Muscle of leg (tissue), 11 donors: Measurements from ENCODE around the gene CACNA2D4. TPM values are rescaled to one million over a fixed set of nuclear protein-coding genes. Genes with fewer than 3 reads are reported as not detected.
"Not testable (repeated sequence)": the region's sequence is repeated elsewhere in the genome, so short reads cannot be mapped to it uniquely, and the experiment has no call there.

Experiments
- DNase-seq: peaks from one replicate; pipeline ENCODE4 v3.0.0; 2013
- H3K27ac ChIP-seq: one replicate; pipeline ENCODE4 v1.5.1; 2013; ENCODE audit warnings: mild to moderate bottlenecking, low read length, control low read depth
- H3K27me3 ChIP-seq: one replicate; pipeline ENCODE4 v1.6.1; 2013; ENCODE audit warnings: low read length; ENCODE audit not compliant: control insufficient read depth, insufficient read depth
- H3K36me3 ChIP-seq: one replicate; pipeline ENCODE4 v1.6.1; 2013; ENCODE audit warnings: low read length; ENCODE audit not compliant: control insufficient read depth, insufficient read depth
- H3K4me1 ChIP-seq: one replicate; pipeline ENCODE4 v1.6.1; 2013; ENCODE audit warnings: low read length; ENCODE audit not compliant: control insufficient read depth, insufficient read depth
- H3K4me3 ChIP-seq: one replicate; pipeline ENCODE4 v1.5.1; 2013; ENCODE audit warnings: low read length, control low read depth
- H3K9me3 ChIP-seq: replicated peaks from 2 replicates; pipeline ENCODE4 v1.6.1; 2013; ENCODE audit warnings: low read depth, low read length; ENCODE audit not compliant: control insufficient read depth
- WGBS: methylation state at CpG from one replicate; pipeline ENCODE4 v1.1.5; 2013; ENCODE audit warnings: missing lambda C conversion rate; ENCODE audit not compliant: insufficient coverage; 5-methylcytosine and 5-hydroxymethylcytosine counted together
- polyA plus RNA-seq, 8 donors: library from polyadenylated mRNA; unstranded; fragments of 120-200 nt; gene quantifications; one replicate each; pipeline versions ENCODE4 v1.2.1 to v1.2.3, GENCODE V29; 2013; ENCODE audit warnings: inconsistent platforms in 1 of 8, low replicate concordance in 1 of 8; ENCODE audit not compliant: insufficient read length in 8 of 8, insufficient read depth in 1 of 8
- total RNA-seq: library from RNA; stranded (reverse); fragments of 120-200 nt; gene quantifications from one replicate; pipeline ENCODE4 v1.2.4, GENCODE V29; 2013

CACNA2D4 gene
- total and polyA plus RNA-seq, 9 donors = 1.4 to 4.2 (median 2.6) TPM

DNA sequence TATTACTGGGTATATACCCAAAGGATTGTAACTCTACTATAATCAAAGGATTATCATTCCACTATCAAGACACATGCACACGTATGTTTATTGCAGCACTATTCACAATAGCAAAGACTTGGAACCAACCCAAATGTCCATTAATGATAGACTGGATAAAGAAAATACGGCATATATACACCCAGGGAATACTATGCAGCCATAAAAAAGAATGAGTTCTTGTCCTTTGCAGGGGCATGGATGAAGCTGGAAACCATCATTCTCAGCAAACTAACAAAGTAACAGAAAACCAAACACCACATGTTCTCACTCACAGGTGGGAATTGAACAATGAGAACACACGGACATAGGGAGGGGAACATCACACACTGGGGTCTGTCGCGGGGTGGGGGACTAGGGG is 27.1 kb upstream of the CACNA2D4 start:
- not testable (repeated sequence) for H3K27ac ChIP-seq, H3K4me1 ChIP-seq, H3K27me3 ChIP-seq, DNase-seq, H3K9me3 ChIP-seq, H3K4me3 ChIP-seq
- WGBS = 100% methylated on average over 2 of the region's 5 CpGs
- H3K36me3 ChIP-seq = peaks cover 41% of the 10 kb centered on the region

DNA sequence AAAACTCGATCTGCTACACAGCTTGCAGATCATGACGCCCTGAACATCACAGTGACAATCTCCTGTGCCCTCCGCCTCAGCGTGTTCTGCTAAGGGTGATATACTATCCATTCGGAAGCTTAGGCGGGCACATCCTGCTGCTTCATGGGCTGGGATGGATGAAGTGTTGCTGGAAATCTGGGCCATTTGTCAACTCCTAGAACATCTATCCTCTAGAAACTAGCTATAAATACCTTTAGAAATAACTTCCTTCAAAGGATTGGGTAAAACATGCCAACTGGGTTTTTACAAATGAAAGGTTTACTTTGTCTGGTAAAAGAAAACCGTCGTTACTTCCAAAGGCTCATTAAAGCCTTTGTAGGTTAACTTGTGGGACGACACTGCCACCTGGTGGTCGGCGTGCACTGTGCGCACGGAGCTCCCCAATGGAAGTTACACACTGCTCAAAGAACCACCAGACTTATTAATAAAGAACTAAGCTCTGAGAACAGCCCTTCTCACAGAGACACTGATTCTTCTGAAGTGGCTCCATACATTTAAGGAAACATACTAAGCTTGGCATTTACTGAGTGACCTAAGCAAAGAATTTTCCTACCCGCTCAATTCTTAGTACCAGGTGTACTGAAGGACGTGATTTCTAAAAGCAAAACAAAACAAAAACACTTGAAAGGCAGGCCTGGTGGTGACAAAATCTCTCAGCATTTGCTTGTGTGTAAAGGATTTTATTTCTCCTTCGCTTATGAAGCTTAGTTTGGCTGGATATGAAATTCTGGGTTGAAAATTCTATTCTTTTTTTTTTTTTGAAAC is 21.6 kb upstream of the CACNA2D4 start:
- H3K4me1 ChIP-seq = peaks cover 16% of the 10 kb centered on the region
- DNase-seq = peak; percentile 88
- WGBS = 2% methylated on average over 11 of the region's 16 CpGs
- H3K9me3 ChIP-seq = no peaks in the 10 kb centered on the region
- no peaks in the 10 kb centered on the region for H3K27me3 ChIP-seq
- H3K36me3 ChIP-seq = peaks cover 18% of the 10 kb centered on the region
- H3K4me3 ChIP-seq = no peak overlapping the region
- H3K27ac ChIP-seq = peak overlapping the region; percentile 35

DNA sequence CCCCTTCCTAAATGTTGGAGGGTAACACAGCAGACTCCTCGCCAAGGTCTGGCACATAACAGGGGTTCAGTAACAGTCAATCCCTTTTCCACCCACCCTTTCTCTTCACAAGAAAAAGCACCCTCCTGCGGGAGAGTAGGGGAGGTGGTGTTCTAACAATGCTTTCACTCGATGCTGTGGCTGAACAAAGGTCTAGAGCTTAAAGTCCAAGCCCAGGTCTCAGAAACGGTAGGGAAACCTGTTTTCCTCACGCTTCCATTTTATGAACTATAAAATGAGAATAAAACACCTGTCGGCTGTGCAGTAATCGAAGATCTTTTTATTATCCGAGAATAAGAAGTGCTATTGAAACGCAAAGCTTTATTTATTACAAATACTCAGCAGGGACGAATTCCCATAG is 20.9 kb upstream of the CACNA2D4 start:
- H3K4me3 ChIP-seq = no peak overlapping the region
- 43% methylated on average over 1 of the region's 10 CpGs for WGBS

DNA sequence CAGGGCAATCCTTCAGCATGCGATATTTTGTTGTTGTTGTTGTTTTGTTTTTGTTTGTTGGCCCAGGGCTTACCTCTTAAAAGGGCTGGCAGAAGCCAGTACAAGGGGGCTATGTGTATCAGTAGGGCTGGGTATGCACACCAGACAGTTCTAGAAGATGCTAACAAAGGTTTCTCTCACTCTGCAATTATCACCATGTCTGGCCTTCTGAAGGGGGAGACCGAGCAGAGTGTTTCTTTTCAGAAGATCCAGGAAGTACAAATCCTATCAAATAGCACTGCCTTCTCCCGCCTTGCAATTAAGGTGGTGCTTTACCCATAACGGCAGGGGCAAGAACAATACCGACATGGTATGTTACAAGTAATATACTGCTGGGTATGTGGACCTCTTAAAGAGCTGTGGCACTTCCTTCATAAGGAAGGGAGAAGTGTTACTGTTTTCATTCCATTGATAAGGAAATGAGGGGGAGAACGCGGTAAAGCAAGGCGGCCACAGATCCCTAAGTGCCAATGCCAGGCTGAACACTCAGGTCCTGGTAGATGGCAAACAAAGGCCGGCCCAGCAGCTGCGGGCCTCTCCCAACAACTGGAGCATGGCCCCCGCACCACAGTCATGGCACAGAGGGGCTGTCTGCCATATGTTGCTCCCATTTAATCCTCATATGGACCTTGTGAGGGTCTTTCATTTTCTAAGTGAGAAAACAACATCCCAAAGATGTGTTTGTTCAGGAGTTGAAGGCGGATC is 19.2 kb upstream of the CACNA2D4 start:
- no peak overlapping the region for H3K27ac ChIP-seq

More for the DNA sequence above, 20.9 kb upstream of the CACNA2D4 start:
- H3K36me3 ChIP-seq = peaks cover 18% of the 10 kb centered on the region
- H3K4me1 ChIP-seq = peaks cover 18% of the 10 kb centered on the region
- H3K9me3 ChIP-seq = no peaks in the 10 kb centered on the region
- H3K27me3 ChIP-seq = no peaks in the 10 kb centered on the region
- DNase-seq = no peak
- H3K27ac ChIP-seq = no peak overlapping the region

DNA sequence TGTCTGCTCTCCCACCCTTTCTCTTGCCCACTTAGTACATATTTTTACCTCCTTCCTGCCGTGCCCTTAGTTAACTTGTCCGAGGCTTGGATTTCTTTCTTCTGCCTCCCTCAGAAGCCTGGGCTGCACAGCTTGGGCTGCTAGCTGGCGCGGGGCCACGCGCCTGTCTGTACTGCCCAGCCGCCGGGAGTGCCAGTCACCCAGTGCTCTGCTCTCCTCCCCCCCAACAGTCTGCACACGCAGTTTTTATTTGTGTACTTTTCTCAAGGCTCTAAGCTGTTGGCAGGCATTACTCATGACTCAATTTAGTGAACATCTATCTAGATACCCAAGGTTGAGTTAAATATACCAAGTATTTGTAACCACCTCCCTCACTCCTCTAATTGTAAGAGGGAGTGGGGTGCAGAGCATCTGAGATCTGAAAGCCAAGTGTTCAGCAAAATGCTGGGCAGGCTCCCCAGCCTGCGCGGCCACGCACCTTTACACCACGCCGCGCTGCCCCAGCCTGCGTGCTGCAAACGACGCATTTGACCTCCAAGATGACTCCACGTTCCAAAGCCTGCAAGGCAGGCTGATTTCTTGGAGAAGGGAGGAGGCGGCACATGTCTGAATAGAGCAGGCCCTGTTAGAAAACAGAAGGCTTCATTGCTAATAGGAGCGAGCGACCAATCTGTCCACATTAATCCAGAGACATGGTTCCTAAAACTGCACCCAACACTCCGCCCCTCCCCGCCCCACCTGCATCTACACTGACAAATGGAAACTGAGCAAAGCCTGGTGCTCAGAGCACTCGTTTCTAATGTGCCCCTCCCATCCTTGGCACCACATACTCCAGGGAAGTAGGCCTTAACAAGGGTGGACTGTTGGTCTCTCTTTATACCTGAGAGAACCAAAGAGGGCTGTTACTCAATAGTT is 18.2 kb upstream of the CACNA2D4 start:
- peaks cover 18% of the 10 kb centered on the region for H3K36me3 ChIP-seq
- H3K4me3 ChIP-seq = no peak overlapping the region
- no peaks in the 10 kb centered on the region for H3K9me3 ChIP-seq
- H3K4me1 ChIP-seq = peaks cover 43% of the 10 kb centered on the region
- DNase-seq = peak; percentile 50
- H3K27ac ChIP-seq = no peak overlapping the region
- H3K27me3 ChIP-seq = no peaks in the 10 kb centered on the region
- 79% methylated on average over 22 of the region's 25 CpGs for WGBS

More for the DNA sequence above, 19.2 kb upstream of the CACNA2D4 start:
- no peak overlapping the region for H3K4me3 ChIP-seq
- 89% methylated on average over 7 of the region's 12 CpGs for WGBS
- no peaks in the 10 kb centered on the region for H3K27me3 ChIP-seq
- no peak for DNase-seq
- peaks cover 34% of the 10 kb centered on the region for H3K4me1 ChIP-seq
- H3K9me3 ChIP-seq = no peaks in the 10 kb centered on the region
- peaks cover 18% of the 10 kb centered on the region for H3K36me3 ChIP-seq

DNA sequence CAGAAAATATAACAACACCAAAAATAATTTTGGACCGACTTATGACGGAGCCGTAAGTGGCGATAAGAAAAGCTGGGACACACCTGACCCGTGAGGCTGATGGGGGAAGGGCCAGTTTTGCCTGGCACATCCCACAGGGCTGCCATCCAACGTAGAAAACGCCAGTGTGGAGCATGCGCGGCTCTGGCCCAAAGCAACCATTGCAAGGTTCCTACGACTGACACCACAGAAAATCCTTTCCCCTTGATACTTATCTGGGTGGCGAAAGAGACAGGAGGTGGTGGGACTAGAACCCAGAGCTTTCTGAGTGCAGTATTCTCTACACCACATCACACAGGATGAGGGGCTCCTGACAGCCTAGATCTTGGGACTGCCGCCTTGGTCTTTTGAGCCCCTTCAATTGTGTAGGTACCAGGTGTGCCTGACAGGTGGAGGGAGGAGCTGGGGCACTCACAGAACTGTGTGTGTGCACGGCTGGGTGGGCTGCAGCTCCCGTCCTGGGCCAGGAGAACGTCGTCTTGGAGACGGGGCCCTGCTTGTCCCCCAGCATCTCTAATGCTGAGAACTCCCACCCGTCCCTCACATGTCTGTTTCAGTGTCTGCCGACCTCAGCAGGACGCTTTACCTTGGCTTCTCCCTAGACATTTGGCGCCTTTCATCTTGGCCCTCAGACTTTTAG is 17.4 kb upstream of the CACNA2D4 start:
- Histone ChIP-seq H3K4me3 (no peak overlapping the region), H3K9me3 (no peaks in the 10 kb centered on the region), H3K36me3 (peaks cover 18% of the 10 kb centered on the region), H3K4me1 (peaks cover 43% of the 10 kb centered on the region), H3K27me3 (no peaks in the 10 kb centered on the region), H3K27ac (no peak overlapping the region)
- no peak for DNase-seq
- WGBS = 78% methylated on average over 14 of the region's 21 CpGs

DNA sequence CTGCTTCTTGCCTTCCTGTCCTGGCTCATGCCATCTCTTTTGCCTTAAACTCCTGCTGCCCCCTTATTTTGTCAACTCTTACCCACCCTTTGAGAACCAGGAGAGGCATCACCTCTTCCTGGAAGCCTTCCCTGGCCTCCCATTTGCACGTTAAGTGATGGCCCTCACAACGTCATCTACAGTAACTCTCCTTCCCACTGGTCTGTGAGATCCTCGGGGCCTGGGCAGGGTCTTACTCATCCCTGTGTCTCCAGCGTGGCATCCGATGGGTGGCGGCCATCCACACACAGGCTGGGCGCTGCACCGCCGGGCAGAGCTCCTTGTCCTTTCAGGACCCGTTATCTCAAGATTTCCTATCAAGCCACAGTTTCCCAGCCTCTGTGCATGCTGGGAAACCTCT is 16.8 kb upstream of the CACNA2D4 start:
- H3K27ac ChIP-seq = no peak overlapping the region
- H3K36me3 ChIP-seq = peaks cover 17% of the 10 kb centered on the region
- WGBS = 91% methylated on average over 6 of the region's 10 CpGs
- no peaks in the 10 kb centered on the region for H3K9me3 ChIP-seq
- no peak overlapping the region for H3K4me3 ChIP-seq
- no peaks in the 10 kb centered on the region for H3K27me3 ChIP-seq
- peaks cover 43% of the 10 kb centered on the region for H3K4me1 ChIP-seq
- no peak for DNase-seq

DNA sequence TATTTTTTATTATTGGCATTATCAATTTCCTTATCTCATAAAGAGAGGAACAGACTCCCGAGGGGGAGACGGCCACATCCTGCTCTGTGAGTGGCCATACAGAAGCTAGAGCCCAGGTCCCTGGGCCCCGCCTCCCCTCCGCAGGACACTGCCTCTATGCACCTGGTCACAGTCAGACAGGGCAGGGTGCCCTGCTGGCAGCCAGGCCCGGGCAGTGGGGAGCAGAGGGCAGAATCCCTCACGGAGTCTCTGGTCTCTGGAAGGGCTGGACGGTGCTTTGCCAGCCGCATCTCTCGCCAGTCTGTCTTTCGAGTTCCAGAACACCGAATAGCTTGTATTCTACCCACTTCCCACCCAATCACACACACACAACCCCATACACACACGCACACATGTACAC is 16.4 kb upstream of the CACNA2D4 start:
- Histone ChIP-seq H3K4me1 (peaks cover 43% of the 10 kb centered on the region), H3K9me3 (no peaks in the 10 kb centered on the region), H3K4me3 (no peak overlapping the region), H3K27ac (no peak overlapping the region), H3K27me3 (no peaks in the 10 kb centered on the region), H3K36me3 (peaks cover 15% of the 10 kb centered on the region)
- WGBS = 80% methylated on average over 12 of the region's 12 CpGs
- no peak for DNase-seq

DNA sequence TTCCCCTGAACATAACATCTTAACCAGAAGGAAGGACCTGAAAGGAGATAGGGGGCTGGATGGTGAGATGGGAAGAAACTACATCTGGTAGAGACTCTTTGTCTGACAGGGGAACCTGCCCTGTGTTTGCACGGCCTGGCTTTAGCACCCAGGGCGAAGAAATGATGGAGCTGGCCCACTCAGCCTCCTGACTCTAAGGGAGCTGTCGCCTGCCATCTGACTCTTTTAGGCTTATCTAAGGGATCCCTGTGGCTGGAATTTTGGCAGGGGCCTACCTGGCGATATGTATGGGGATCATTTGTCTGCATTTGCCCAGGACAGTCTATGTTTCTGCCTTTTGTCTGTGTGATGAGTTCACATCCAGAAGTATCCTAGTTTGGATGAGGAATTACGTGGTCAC is 15.6 kb upstream of the CACNA2D4 start:
- Histone ChIP-seq H3K36me3 (peaks cover 12% of the 10 kb centered on the region), H3K4me3 (no peak overlapping the region), H3K27me3 (peaks cover 3% of the 10 kb centered on the region), H3K9me3 (no peaks in the 10 kb centered on the region), H3K4me1 (peaks cover 37% of the 10 kb centered on the region), H3K27ac (no peak overlapping the region)
- WGBS = 64% methylated on average over 4 of the region's 5 CpGs
- DNase-seq = no peak
